Measurements from ENCODE around the gene CDRT15.

The CDRT15 gene

GRCh38 chr17:14209215-14209614, 27.4 kb downstream of the CDRT15 start:
- no peak overlapping the region for H3K4me3 ChIP-seq (ENCODE audit: low read depth, low read length)
- in situ Hi-C loops (cut with HindIII; ENCODE audit: low sequenced_read_pairs) = no loop called here
- no peak for DNase-seq (ENCODE audit: low read depth)
- TF ChIP-seq CTCF (IDR thresholded peaks at IDR 0.05; ENCODE audit: low read depth, low read length, missing control alignments) = no peak

DNA sequence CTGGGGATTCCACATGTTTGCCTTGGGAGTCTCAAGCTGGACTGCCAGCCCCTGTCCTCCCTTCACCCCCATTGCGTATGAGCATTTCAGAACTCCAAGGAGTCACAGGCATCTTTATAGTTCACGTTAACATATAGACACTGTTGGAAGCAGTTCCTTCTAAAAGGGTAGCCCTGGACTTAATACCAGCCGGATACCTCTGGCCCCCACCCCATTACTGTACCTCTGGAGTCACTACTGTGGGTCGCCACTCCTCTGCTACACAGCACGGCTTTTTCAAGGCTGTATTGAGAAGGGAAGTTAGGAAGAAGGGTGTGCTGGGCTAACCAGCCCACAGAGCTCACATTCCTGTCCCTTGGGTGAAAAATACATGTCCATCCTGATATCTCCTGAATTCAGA, 28.9 kb downstream of the CDRT15 start:
- in situ Hi-C loops (cut with HindIII; ENCODE audit: low sequenced_read_pairs) = no loop called here
- no peak overlapping the region for H3K4me3 ChIP-seq (ENCODE audit: low read depth, low read length)
- no peak for TF ChIP-seq CTCF (IDR thresholded peaks at IDR 0.05; ENCODE audit: low read depth, low read length, missing control alignments)
- DNase-seq (ENCODE audit: low read depth) = no peak

- TF ChIP-seq CTCF (IDR thresholded peaks at IDR 0.05; ENCODE audit: low read depth, low read length, missing control alignments) = no peak
- H3K4me3 ChIP-seq (ENCODE audit: low read depth, low read length) = no peak overlapping the region
- DNase-seq (ENCODE audit: low read depth) = no peak
- in situ Hi-C loops (cut with HindIII; ENCODE audit: low sequenced_read_pairs) = no loop called here
Observed at GRCh38 chr17:14206891-14207290, 29.8 kb downstream of the CDRT15 start.

- in situ Hi-C loops (cut with HindIII; ENCODE audit: low sequenced_read_pairs) = no loop called here
- H3K4me3 ChIP-seq (ENCODE audit: low read depth, low read length) = no peak overlapping the region
- TF ChIP-seq CTCF (IDR thresholded peaks at IDR 0.05; ENCODE audit: low read depth, low read length, missing control alignments) = no peak
- no peak for DNase-seq (ENCODE audit: low read depth)
Observed at GRCh38 chr17:14205992-14206461, 30.6 kb downstream of the CDRT15 start.

GRCh38 chr17:14205380-14205779, 31.3 kb downstream of the CDRT15 start:
- no peak for DNase-seq (ENCODE audit: low read depth)
- H3K4me3 ChIP-seq (ENCODE audit: low read depth, low read length) = no peak overlapping the region
- TF ChIP-seq CTCF (IDR thresholded peaks at IDR 0.05; ENCODE audit: low read depth, low read length, missing control alignments) = no peak
- in situ Hi-C loops (cut with HindIII; ENCODE audit: low sequenced_read_pairs) = no loop called here

GRCh38 chr17:14204546-14204945, 32.1 kb downstream of the CDRT15 start:
- DNase-seq (ENCODE audit: low read depth) = no peak
- no peak for TF ChIP-seq CTCF (IDR thresholded peaks at IDR 0.05; ENCODE audit: low read depth, low read length, missing control alignments)
- no peak overlapping the region for H3K4me3 ChIP-seq (ENCODE audit: low read depth, low read length)
- in situ Hi-C loops (cut with HindIII; ENCODE audit: low sequenced_read_pairs) = no loop called here

GRCh38 chr17:14204084-14204483, 32.6 kb downstream of the CDRT15 start:
- in situ Hi-C loops (cut with HindIII; ENCODE audit: low sequenced_read_pairs) = no loop called here
- no peak for DNase-seq (ENCODE audit: low read depth)
- no peak overlapping the region for H3K4me3 ChIP-seq (ENCODE audit: low read depth, low read length)
- no peak for TF ChIP-seq CTCF (IDR thresholded peaks at IDR 0.05; ENCODE audit: low read depth, low read length, missing control alignments)
